Thyroid gland (tissue), 4 donors: ENCODE measurements around the gene FREM3.

ENCODE experiments used
- CTCF ChIP-seq, 6 experiments: fragments of 200-600 bp in 3 of 6; fragments of 450-650 bp in 3 of 6; sonication (generic) in 3 of 6; IDR thresholded peaks; one replicate each; pipeline ENCODE4 v1.5.1; 2016 to 2019; ENCODE audit warnings: antibody characterized with exemption in 6 of 6, mild to moderate bottlenecking in 2 of 6, inconsistent platforms in 1 of 6, moderate library complexity in 1 of 6
- POLR2A ChIP-seq, 2 donors: fragments of 450-650 bp; IDR thresholded peaks; one replicate each; pipeline ENCODE4 v1.6.1; 2017; ENCODE audit warnings: antibody characterized with exemption in 2 of 2, mild to moderate bottlenecking in 2 of 2, moderate library complexity in 1 of 2

- no peak for TF ChIP-seq CTCF (IDR thresholded peaks at IDR 0.05)
- TF ChIP-seq POLR2A (IDR thresholded peaks at IDR 0.05), result no peak
These were observed 140.7 kb downstream of the FREM3 start for GRCh38 chr4:143559757-143560147.
